ENCODE results near the gene TMEM121.
"Not testable (repeated sequence)": the region's sequence is repeated elsewhere in the genome, so short reads cannot be mapped to it uniquely, and the experiment has no call there.

TMEM121 gene

DNA sequence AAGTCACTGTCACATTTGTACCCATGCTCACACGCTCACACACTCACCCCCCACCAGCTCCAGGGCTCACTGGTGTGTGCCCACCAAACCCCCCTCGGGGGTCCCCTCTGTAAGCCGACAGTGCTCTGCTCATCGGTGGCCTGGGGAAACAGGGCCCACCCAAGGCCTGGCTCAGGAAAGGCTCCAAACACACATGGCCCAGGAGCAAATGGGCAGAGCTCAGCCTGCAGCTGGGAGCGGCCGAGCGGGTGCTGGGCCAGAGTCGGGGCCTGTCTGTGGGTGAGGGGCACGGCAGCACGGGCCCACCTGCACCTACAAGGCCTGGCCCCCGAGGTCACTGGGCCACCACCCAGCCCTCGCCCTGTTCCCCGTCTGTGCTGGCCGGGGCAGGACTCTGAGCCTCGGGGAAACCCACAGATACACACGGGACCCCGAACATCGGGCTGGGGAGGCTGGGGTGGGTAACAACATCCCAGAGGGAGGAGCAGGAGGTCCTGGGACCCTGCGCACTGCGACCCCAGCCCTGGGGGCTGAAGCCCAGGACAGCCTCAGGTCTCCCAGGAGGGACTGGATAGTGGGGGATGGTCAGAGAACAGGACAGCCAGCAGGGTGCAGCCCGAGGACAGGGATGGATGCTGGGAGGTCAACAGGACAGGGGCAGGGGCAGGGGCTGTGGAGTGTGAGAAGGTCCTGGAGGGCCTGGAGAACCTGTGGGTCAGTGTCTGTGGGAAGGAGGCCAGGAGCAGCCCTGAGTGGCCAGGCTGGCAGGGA, 45.0 kb downstream of the TMEM121 start:
- DNase-seq: not testable (repeated sequence)

GRCh38 chr14:105572063-105572462, 45.7 kb downstream of the TMEM121 start:
- not testable (repeated sequence) for DNase-seq

DNA sequence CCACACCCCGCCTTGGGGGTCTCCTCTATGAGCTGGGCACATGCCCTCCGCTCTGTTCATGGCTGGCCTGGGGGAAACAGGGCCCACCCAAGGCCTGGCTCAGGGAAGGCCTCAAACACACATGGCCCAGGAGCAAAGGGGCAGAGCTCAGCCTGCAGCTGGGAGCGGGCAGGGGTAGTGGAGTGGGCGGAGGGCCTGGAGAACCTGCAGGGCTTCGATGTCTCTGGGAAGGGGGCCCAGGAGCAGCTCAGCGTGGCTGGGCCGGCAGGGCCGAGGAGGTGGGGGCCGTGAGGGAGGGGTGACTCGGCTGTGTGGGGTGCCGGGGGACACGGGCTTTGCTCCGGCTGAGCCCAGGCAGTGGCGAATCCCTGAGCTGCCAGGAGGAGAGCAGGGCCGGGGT, 47.5 kb downstream of the TMEM121 start:
- not testable (repeated sequence) for DNase-seq

DNA sequence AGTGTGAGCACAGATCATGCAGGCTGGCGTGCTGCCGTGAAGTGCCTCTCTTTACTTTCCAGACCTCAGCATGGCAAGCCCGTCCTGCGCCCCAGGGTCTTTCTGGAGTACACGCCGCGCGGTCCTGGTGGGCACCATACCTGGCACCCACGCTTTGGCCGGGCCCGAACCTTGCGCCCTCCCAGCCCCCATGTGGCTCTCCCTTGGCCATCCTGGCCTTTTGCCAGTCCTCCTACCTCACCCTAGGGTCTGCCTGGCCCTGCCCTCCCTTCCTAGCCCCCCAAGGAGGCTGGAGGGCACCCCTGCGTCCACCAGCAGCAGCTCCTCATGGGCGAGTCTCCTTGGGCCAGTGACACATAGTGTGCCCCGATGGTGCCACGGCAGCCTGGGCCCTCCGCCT, 48.0 kb downstream of the TMEM121 start:
- not testable (repeated sequence) for DNase-seq

DNA sequence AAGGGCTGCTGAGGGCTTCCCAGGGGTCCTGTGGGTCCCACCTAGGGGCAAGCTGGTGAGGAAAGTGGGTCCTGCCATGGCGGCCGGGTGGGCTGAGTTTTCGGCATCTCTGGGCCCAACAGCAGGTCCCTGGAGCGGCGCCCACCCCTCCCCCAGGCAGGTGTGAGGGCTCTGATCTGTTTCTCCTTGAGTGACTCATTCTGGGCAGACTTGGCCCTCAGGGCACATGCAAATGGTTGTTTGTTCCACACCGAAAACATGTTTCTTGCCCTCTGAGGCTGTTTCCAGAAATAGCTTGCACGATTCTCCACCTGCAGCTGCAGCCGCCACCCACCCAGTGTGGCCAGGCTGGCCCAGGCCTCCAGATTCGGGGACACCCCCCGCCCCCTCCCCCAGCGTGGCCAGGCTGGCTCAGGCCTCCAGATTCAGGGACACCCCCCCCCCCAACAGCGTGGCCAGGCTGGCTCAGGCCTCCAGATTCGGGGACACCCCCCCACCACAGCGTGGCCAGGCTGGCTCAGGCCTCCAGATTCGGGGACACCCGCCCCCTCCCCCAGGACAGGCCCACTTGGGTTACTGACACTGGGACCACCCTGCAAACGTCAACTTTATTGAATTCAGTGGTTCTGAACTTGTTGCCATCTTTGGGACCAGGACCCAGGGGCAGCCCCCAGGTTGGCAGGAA, 48.8 kb downstream of the TMEM121 start:
- DNase-seq: not testable (repeated sequence)

DNA sequence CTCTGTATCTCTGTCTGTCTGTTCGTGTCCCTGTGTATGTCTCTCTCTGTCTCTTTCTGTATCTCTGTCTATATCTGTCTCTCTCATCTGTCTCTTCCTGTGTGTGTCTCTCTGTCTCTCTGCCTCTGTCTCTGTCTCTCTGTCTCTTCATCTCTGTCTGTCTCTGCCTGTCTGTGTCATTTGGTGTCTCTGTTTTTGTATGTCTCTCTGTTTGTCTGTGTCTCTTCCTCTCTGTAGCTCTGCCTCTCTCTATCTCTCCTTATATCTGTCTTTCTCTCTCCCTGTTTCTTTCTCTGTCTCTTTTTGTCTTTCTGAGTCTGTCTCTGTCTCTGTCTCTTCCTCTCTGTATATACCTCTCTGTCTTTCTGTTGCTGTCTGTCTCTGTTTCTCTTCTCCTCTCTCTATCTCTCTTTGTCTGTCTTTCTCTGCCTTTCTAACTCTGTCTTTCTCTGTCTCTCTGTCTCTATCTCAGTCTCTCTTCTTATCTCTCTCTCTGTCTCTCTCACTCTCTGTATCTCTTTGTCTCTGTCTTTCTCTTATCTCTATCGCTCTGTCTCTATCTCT, 50.2 kb downstream of the TMEM121 start:
- no peak for DNase-seq

DNA sequence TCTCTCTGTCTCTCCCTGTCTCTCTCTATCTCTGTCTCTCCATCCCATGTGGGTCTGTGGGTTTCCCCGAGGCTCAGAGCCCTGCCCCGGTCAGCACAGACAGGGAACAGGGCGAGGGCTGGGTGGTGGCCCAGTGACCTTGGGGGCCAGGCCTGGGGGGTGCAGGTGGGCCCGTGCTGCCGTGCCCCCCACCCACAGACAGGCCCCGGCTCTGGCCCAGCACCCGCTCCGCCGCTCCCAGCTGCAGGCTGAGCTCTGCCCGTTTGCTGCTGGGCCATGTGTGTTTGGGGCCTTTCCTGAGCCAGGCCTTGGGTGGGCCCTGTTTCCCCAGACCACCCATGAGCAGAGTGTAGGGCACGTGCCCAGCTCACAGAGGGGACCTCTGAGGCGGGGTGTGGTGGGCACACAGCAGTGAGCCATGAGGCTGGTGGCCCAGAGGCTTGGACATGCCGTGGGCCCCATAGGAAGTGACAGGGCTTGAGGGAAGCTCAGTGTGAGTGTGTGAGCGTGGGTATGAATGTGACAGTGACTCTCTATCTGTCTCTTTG, 51.0 kb downstream of the TMEM121 start:
- no peak for DNase-seq

GRCh38 chr14:105578070-105578469, 51.7 kb downstream of the TMEM121 start:
- no peak for DNase-seq

GRCh38 chr14:105579221-105579620, 52.8 kb downstream of the TMEM121 start:
- not testable (repeated sequence) for DNase-seq

Measured in NCI-H510A treated with DMSO at 0.1 percent for 48 hours (cell line).